H1 (cell line): ENCODE results near the gene SH3PXD2A. TPM values are rescaled to one million over a fixed set of nuclear protein-coding genes. Genes with fewer than 3 reads are reported as not detected.

Experiments
- CTCF ChIA-PET: fragments of 300-600 bp; sonication (Branson Sonifier 250); formaldehyde crosslinking; loops from one replicate; lab custom pipeline; 2021; ENCODE audit not compliant: partially characterized antibody; lab: Charles Lee
- POLR2A ChIA-PET: fragments of 300-600 bp; sonication (Branson Sonifier 250); formaldehyde crosslinking; loops from one replicate; lab custom pipeline; 2021; ENCODE audit warnings: inconsistent platforms; ENCODE audit not compliant: partially characterized antibody; lab: Charles Lee
- DNase-seq, 2 experiments: peaks; one replicate each; pipeline versions ENCODE4 v3.0.0 to v3.0.0-alpha.2; 2010 to 2022; ENCODE audit warnings: low spot score in 2 of 2, low read depth in 1 of 2, mixed read lengths in 1 of 2
- FAIRE-seq: peaks from 2 replicates; lab custom pipeline; 2011; peaks lifted over from hg19 to GRCh38; lab: Jason Lieb, UNC
- H2AFZ ChIP-seq: 2 replicates; pipeline ENCODE4 v1.8.1; 2012; ENCODE audit warnings: low read length, inconsistent platforms
- H2AK5ac ChIP-seq: 2 replicates; pipeline ENCODE4 v1.6.1; 2013; ENCODE audit warnings: low read depth, low read length
- H2BK120ac ChIP-seq: replicated peaks from 2 replicates; pipeline ENCODE3; 2013; ENCODE audit warnings: low read depth, low read length, inconsistent platforms
- H2BK12ac ChIP-seq: 2 replicates; pipeline ENCODE4 v1.6.1; 2013; ENCODE audit warnings: low read depth, low read length
- H2BK15ac ChIP-seq: 2 replicates; pipeline ENCODE4 v1.6.1; 2013; ENCODE audit warnings: low read length
- H2BK20ac ChIP-seq: 2 replicates; pipeline ENCODE4 v1.6.1; 2013; ENCODE audit warnings: low read length
- H2BK5ac ChIP-seq: 2 replicates; pipeline ENCODE4 v1.6.1; 2013; ENCODE audit warnings: low read depth, low read length
- H3K14ac ChIP-seq: 2 replicates; pipeline ENCODE4 v1.6.1; 2013; ENCODE audit warnings: inconsistent platforms; ENCODE audit not compliant: insufficient read length
- H3K18ac ChIP-seq: 2 replicates; pipeline ENCODE4 v1.6.1; 2013; ENCODE audit warnings: low read length; ENCODE audit errors: extremely low read depth
- H3K23ac ChIP-seq: 2 replicates; pipeline ENCODE4 v1.6.1; 2013; ENCODE audit warnings: inconsistent platforms; ENCODE audit not compliant: insufficient read length
- H3K23me2 ChIP-seq: 2 replicates; pipeline ENCODE4 v1.6.1; 2013; ENCODE audit warnings: low read depth, low read length
- H3K27ac ChIP-seq: 2 replicates; pipeline ENCODE4 v1.6.1; 2011; ENCODE audit warnings: low read depth, low read length, inconsistent platforms
- H3K27me3 ChIP-seq, 4 experiments: replicated peaks in 1 of 4; 1 replicate in 1 of 4; 2 replicates in 3 of 4; pipeline versions ENCODE4 v1.6.1 to v1.8.1; 2011 to 2013; ENCODE audit warnings: low read length in 3 of 4, mild to moderate bottlenecking in 3 of 4, inconsistent platforms in 2 of 4, mixed read lengths in 2 of 4, moderate library complexity in 1 of 4; ENCODE audit not compliant: control insufficient read depth in 3 of 4, insufficient read depth in 3 of 4; ENCODE audit errors: extremely low read depth in 1 of 4
- H3K36me3 ChIP-seq, 4 experiments: 2 replicates each; pipeline versions ENCODE4 v1.6.1 to v1.8.1; 2011 to 2013; ENCODE audit warnings: mild to moderate bottlenecking in 4 of 4, low read length in 3 of 4, moderate library complexity in 2 of 4, control low read depth in 1 of 4, inconsistent platforms in 1 of 4; ENCODE audit not compliant: insufficient read depth in 4 of 4, control insufficient read depth in 2 of 4
- H3K4ac ChIP-seq: replicated peaks from 2 replicates; pipeline ENCODE3; 2013; ENCODE audit warnings: low read length, low read depth, mixed read lengths, inconsistent platforms; ENCODE audit not compliant: insufficient read length
- H3K4me1 ChIP-seq, 4 experiments: replicated peaks in 1 of 4; 1 replicate in 1 of 4; 2 replicates in 3 of 4; pipeline versions ENCODE4 v1.6.1 to v1.8.1; 2011 to 2013; ENCODE audit warnings: low read length in 3 of 4, inconsistent platforms in 2 of 4, mixed read lengths in 1 of 4; ENCODE audit not compliant: insufficient read depth in 4 of 4, control insufficient read depth in 3 of 4
- H3K4me2 ChIP-seq, 2 experiments: 2 replicates each; pipeline versions ENCODE4 v1.6.1 to v1.8.1; 2011 to 2013; ENCODE audit warnings: low read depth in 2 of 2, low read length in 2 of 2, control low read depth in 1 of 2, inconsistent platforms in 1 of 2, mild to moderate bottlenecking in 1 of 2; ENCODE audit not compliant: insufficient read depth in 1 of 2
- H3K4me3 ChIP-seq, 4 experiments: fragments of 200-600, 300-600 bp in 1 of 4; sonication (generic), shearing (Covaris generic), sonication (Bioruptor Twin) in 1 of 4; 2 replicates each; pipeline versions ENCODE4 v1.5.1 to v1.8.1; 2011 to 2016; ENCODE audit warnings: low read length in 4 of 4, low read depth in 3 of 4, control low read depth in 2 of 4, inconsistent platforms in 2 of 4, mild to moderate bottlenecking in 2 of 4, mixed read lengths in 1 of 4, moderate library complexity in 1 of 4; ENCODE audit not compliant: insufficient read depth in 2 of 4; ENCODE audit errors: extremely low read depth in 1 of 4
- H3K56ac ChIP-seq: replicated peaks from 2 replicates; pipeline ENCODE3; 2013; ENCODE audit warnings: low read depth, mild to moderate bottlenecking, mixed read lengths, low read length, inconsistent platforms; ENCODE audit not compliant: insufficient read length
- H3K79me1 ChIP-seq: 2 replicates; pipeline ENCODE4 v1.6.1; 2013; ENCODE audit warnings: low read depth, low read length, control low read depth
- H3K79me2 ChIP-seq, 2 experiments: 2 replicates each; pipeline versions ENCODE4 v1.6.1 to v1.8.1; 2012 to 2013; ENCODE audit warnings: low read length in 2 of 2, mild to moderate bottlenecking in 2 of 2, inconsistent platforms in 1 of 2; ENCODE audit not compliant: insufficient read depth in 2 of 2, control insufficient read depth in 1 of 2
- H3K9ac ChIP-seq, 4 experiments: replicated peaks in 1 of 4; 1 replicate in 1 of 4; 2 replicates in 3 of 4; pipeline versions ENCODE4 v1.6.1 to v1.8.1; 2011 to 2013; ENCODE audit warnings: low read depth in 3 of 4, low read length in 3 of 4, control low read depth in 2 of 4, mild to moderate bottlenecking in 2 of 4, moderate library complexity in 2 of 4, inconsistent platforms in 1 of 4; ENCODE audit errors: extremely low read depth in 1 of 4
- H3K9me3 ChIP-seq, 2 experiments: 2 replicates each; pipeline versions ENCODE4 v1.6.1 to v1.8.1; 2012 to 2013; ENCODE audit warnings: mild to moderate bottlenecking in 2 of 2, moderate library complexity in 2 of 2, control low read depth in 1 of 2, inconsistent platforms in 1 of 2, low read depth in 1 of 2, low read length in 1 of 2, mixed read lengths in 1 of 2; ENCODE audit not compliant: insufficient read depth in 2 of 2
- H4K20me1 ChIP-seq, 2 experiments: replicated peaks in 1 of 2; 2 replicates each; pipeline versions ENCODE3 to v1.8.1; 2011 to 2013; ENCODE audit warnings: inconsistent platforms in 2 of 2, low read length in 2 of 2, mild to moderate bottlenecking in 1 of 2; ENCODE audit not compliant: insufficient read depth in 2 of 2, control insufficient read depth in 1 of 2
- H4K5ac ChIP-seq: 2 replicates; pipeline ENCODE4 v1.6.1; 2013; ENCODE audit warnings: low read length, low read depth, mixed read lengths, inconsistent platforms; ENCODE audit not compliant: insufficient read length
- H4K8ac ChIP-seq: 2 replicates; pipeline ENCODE4 v1.8.0; 2013; ENCODE audit warnings: mild to moderate bottlenecking, moderate library complexity, low read length, inconsistent platforms; ENCODE audit not compliant: insufficient read depth; ENCODE audit errors: extremely low read depth
- H4K91ac ChIP-seq: replicated peaks from 2 replicates; pipeline ENCODE3; 2013; ENCODE audit warnings: low read length, mixed read lengths, inconsistent platforms; ENCODE audit not compliant: insufficient read length
- BCL11A ChIP-seq, 2 experiments: IDR thresholded peaks; one replicate each; pipeline ENCODE4 v1.6.1; 2011; ENCODE audit warnings: low read depth in 2 of 2, low read length in 2 of 2, mild to moderate bottlenecking in 2 of 2
- CREB1 ChIP-seq: IDR thresholded peaks from 2 replicates; pipeline ENCODE4 v1.6.1; 2012; ENCODE audit warnings: inconsistent platforms
- CTCF ChIP-seq, 3 experiments: IDR thresholded peaks; 1 replicate in 2 of 3; 2 replicates in 1 of 3; pipeline versions ENCODE4 v1.5.1 to v1.6.1; 2011; ENCODE audit warnings: low read length in 3 of 3, mild to moderate bottlenecking in 3 of 3, inconsistent platforms in 2 of 3, low read depth in 1 of 3, moderate library complexity in 1 of 3; ENCODE audit not compliant: insufficient read depth in 1 of 3; ENCODE audit errors: control extremely low read depth in 1 of 3
- EGR1 ChIP-seq: IDR thresholded peaks from 2 replicates; pipeline ENCODE4 v1.6.1; 2011; ENCODE audit warnings: low read depth, low read length, borderline replicate concordance
- GTF2F1 ChIP-seq: IDR thresholded peaks from 2 replicates; pipeline ENCODE4 v1.6.1; 2012; ENCODE audit warnings: low read depth, low read length, improper control_type of control experiment, borderline replicate concordance
- MAFK ChIP-seq: IDR thresholded peaks from 2 replicates; pipeline ENCODE4 v1.6.1; 2012; ENCODE audit warnings: low read depth, mild to moderate bottlenecking, improper control_type of control experiment, low read length
- POLR2AphosphoS5 ChIP-seq: IDR thresholded peaks from 2 replicates; pipeline ENCODE4 v1.6.1; 2011; ENCODE audit warnings: low read depth, low read length
- SAP30 ChIP-seq: fragments of 300-600 bp; sonication (generic); IDR thresholded peaks from 2 replicates; pipeline ENCODE4 v1.7.1; 2012; ENCODE audit warnings: low read length, moderate library complexity, mild to moderate bottlenecking, inconsistent platforms; ENCODE audit not compliant: insufficient read depth, insufficient replicate concordance
- SUZ12 ChIP-seq: fragments of 200-600 bp; sonication (generic); IDR thresholded peaks from 2 replicates; pipeline ENCODE4 v1.6.1; 2012; ENCODE audit warnings: mild to moderate bottlenecking, inconsistent platforms, low read length, moderate library complexity, mixed read lengths
- TAF7 ChIP-seq: optimal IDR thresholded peaks from 2 replicates; pipeline ENCODE3; 2011; ENCODE audit warnings: low read depth, mild to moderate bottlenecking, inconsistent platforms, low read length, moderate library complexity, borderline replicate concordance
- WGBS, 2 experiments: shearing (Covaris generic) in 1 of 2; methylation state at CpG; one replicate each; pipeline versions ENCODE4 v1.1.6 to v1.1.7; 2013 to 2015; ENCODE audit warnings: low lambda C conversion rate in 2 of 2, mixed read lengths in 2 of 2, inconsistent platforms in 1 of 2, low coverage in 1 of 2, missing lambda C conversion rate in 1 of 2; ENCODE audit not compliant: insufficient replicate concordance in 2 of 2, insufficient coverage in 1 of 2, insufficient read length in 1 of 2; ENCODE audit errors: extremely low coverage in 1 of 2, missing lambda C conversion rate in 1 of 2; 5-methylcytosine and 5-hydroxymethylcytosine counted together
- polyA plus RNA-seq, 7 experiments: library from polyadenylated mRNA; depleted of rRNA in 3 of 7; stranded (reverse) in 5 of 7; unstranded in 2 of 7; fragments of >200 nt in 5 of 7; fragments of 200-250 nt in 2 of 7; gene quantifications; 1 replicate in 5 of 7; 2 replicates in 1 of 7; 4 replicates in 1 of 7; pipeline versions ENCODE4 v1.2.1 to v1.2.3, GENCODE V29; 2011 to 2013; ENCODE audit warnings: missing spikeins in 2 of 7, mixed read lengths in 2 of 7
- total RNA-seq: library from RNA; stranded (reverse); fragmentation: NEBNext Ultra II Directional; extraction: Animal tissue kit (Norgen Biotek cat#: 25700); gene quantifications from 2 replicates; pipeline ENCODE4 v1.2.1, GENCODE V29; 2021
- TF ChIP-seq, protein P1 (sequence below): IDR thresholded peaks from 2 replicates; pipeline ENCODE4 v1.6.1; 2012; ENCODE audit warnings: inconsistent platforms

The SH3PXD2A gene
- total and polyA plus RNA-seq, 2 of the 8 experiments (the other 6 are each of a cell fraction or from before 2014, with no cell fraction given) = 5.4 to 16.3 TPM

DNA sequence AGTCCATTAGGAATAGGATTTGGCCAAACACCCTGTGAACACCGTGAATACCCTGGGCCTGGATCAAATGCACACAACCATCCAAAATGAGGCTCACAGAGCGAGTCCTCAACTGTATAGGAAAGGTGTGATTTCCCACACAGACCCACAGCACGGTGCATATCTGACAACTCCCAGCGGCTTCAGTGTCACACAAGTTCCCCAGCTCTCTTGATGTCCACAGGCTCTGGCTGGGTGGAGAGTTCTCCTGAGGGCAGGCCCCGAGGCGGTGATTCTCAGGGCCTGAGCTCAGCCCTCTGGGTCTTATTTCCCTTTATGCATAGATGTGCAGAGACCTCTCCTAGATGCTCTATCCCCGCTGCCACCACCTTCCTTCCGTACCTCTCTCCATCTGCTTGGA lies 64.1 kb downstream of the SH3PXD2A start:
- TF ChIP-seq CREB1 (no peak), GTF2F1 (no peak), TAF7 (no peak), SUZ12 (no peak), CTCF (IDR thresholded peaks at IDR 0.05; ENCODE audit: control extremely low read depth in 1 of 3, insufficient read depth in 1 of 3, low read depth in 1 of 3, low read length in 3 of 3) (no peak), EGR1 (no peak), POLR2AphosphoS5 (no peak), MAFK (no peak), SAP30 (no peak), BCL11A (IDR thresholded peaks at IDR 0.05; ENCODE audit: low read depth in 2 of 2, low read length in 2 of 2) (no peak)
- TF ChIP-seq, protein P1, sequence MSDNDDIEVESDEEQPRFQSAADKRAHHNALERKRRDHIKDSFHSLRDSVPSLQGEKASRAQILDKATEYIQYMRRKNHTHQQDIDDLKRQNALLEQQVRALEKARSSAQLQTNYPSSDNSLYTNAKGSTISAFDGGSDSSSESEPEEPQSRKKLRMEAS = no peak
- ChIA-PET CTCF (interaction anchor here (1.0 to 6.3 kb wide), 7 partner anchors 9 to 79 kb away, joined by 3 to 37 read pairs (median 3); partner anchors contain the start of gene SH3PXD2A), POLR2A (no interaction called here)
- Histone ChIP-seq H2BK15ac (no peak overlapping the region), H4K91ac (no peak overlapping the region), H2AFZ (no peak overlapping the region), H3K4me2 (no peak overlapping the region), H4K20me1 (no peaks in the 10 kb centered on the region), H2BK5ac (no peak overlapping the region), H2AK5ac (no peak overlapping the region), H2BK20ac (no peak overlapping the region), H3K14ac (no peak overlapping the region), H3K79me2 (no peaks in the 10 kb centered on the region), H3K23me2 (no peaks in the 10 kb centered on the region), H3K4me1 (no peaks in the 10 kb centered on the region; a peak in 1 of 7 replicates), H3K56ac (no peak overlapping the region), H3K9me3 (no peaks in the 10 kb centered on the region), H3K27me3 (no peaks in the 10 kb centered on the region), H3K4ac (no peak overlapping the region), H3K18ac (no peak overlapping the region; the same call in 1 of the 2 replicates), H2BK120ac (no peak overlapping the region), H3K9ac (no peak overlapping the region), H2BK12ac (no peak overlapping the region), H3K79me1 (no peaks in the 10 kb centered on the region), H4K5ac (no peak overlapping the region), H3K36me3 (no peaks in the 10 kb centered on the region), H3K4me3 (no peak overlapping the region), H3K27ac (no peak overlapping the region), H3K23ac (no peak overlapping the region), H4K8ac (no peak overlapping the region)
- DNase-seq (no peak), FAIRE-seq (no peak)
- WGBS, 2 experiments = 80% methylated on average over 8 of the region's 8 CpGs; no CpG with 5 or more reads in 1 of the 2 experiments
